NOMO-1 (cell line): ENCODE results near the gene LILRA6.
"Not testable (repeated sequence)": the region's sequence is repeated elsewhere in the genome, so short reads cannot be mapped to it uniquely, and the experiment has no call there.

Experiments
- DNase-seq, 2 experiments: peaks; one replicate each; lab custom pipeline; 2025; ENCODE audit not compliant: unreplicated experiment in 2 of 2; lab: John Stamatoyannopoulos, UW

LILRA6 gene

DNA sequence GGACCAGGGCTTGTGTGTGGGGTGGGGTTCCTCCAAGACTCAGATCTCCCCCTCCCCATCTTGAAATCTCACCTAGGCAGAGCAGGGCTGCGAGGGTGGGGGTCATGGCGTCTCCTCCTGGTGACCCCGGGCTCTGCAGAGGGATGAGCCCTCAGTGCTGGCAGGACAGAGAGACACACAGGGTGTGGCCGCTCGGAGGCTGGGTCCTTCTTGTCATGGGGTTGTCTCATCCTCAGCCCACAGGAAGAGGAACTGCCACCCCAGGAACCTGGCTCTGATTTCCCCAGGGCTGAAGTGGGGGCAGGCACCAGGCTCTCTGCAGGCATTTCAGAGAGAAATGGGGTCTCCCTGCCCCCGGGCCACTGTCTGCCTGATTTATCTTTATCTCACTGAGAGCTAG is at the start of gene LILRA6:
TSS of gene LILRA6 (minus strand) at position 145 of the 400 bp plus-strand sequence.
- peak; percentile 20 to 61 for DNase-seq

DNA sequence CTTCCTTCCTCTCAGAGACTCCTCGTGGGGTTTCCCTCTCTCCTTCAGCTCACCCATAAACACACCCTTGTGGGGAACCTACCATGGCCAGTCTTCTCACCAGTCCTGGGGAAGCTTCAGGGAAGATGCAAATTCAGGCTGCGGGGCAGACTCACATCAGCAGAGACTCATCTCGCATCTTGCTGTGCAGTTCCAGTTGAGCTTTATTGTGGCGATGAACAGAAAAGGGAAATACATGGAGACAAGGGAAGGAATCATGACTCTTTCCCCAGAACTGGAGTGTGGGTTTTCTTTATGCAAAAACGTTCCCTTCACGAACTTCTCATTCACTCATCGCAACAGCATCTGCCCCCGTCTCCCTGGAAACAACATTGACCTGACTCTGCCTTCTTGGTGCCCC is 46.6 kb upstream of the LILRA6 start:
- not testable (repeated sequence) for DNase-seq

DNA sequence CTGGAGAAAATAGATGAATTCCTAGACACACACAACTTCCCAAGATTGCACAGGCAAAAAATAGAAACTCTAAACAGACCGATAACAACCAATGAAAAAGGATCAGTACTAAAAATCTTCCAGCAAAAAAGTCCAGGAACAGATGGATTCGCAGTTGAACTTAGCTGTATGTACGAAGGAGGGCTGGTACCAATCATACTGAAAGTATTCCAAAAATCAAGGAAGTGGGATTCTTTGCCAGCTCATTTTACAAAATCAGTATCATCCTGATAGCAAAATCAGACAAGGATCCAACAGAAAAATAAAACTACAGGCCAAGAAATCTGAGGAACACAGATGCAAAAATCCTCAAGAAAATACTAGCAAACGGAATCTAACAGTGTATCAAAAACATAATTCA is 44.9 kb upstream of the LILRA6 start:
- no peak for DNase-seq

DNA sequence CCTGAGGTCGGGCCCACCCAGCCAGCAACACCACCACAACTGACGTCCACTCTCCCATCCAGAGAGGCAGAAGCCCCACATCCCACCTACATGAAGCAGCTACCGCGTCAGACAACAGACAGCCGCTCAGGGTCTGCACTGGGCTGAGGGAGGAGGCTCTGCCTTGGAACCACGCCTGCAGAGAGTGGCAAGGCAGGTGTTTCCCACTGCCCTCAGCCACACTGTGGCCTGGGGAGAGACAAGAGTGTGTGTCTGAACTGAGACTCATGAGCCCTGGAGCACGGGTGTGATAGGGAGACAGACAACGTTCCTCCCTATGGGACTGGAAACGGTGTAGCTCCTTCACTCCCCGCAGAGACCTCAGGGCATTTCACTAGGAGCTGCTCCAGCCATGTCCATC is 43.7 kb upstream of the LILRA6 start:
- not testable (repeated sequence) for DNase-seq

GRCh38 chr19:54285427-54286056 is 43.0 kb upstream of the LILRA6 start:
- DNase-seq = not testable (repeated sequence)

- peak in 1 of 2 experiments; percentile 24 for DNase-seq
Measured at GRCh38 chr19:54282686-54283470, 40.3 kb upstream of the LILRA6 start.

GRCh38 chr19:54281729-54282075 is 39.1 kb upstream of the LILRA6 start:
- not testable (repeated sequence) for DNase-seq

DNA sequence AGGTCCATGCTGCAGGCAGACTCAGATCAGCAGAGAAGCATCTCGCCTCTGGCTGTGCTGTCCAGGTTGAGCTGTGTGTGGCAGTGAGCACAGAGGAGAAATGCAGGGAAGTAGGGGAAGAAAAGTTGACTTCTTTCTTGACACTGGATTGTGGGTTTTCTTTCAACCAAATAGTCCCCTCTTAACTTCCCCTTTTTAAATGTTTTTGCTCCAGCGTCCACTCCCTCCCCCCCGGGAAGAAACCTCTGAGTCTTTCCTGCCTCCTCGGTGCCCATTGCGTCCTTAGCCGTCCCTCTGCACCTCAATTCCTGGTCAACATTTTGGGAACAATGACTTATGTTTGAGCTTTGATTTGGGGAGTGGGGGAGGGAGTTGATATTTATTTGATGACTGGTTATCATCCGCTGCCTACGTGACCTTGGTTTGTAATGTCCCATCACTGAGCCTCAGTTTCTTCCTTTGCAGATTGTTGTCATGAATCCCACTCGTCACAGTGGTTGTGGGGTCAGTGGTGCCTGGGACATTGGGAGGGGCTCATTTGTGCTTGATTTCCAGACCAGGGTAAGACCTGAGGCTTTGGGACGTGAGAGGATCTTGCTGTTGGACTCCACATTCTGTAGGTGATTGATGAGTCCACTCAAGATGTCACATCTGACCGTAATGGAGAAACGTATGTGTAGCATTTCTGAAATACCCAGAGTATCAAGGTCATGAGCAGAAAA is 38.6 kb upstream of the LILRA6 start, which contains the start of gene LILRB2:
TSS of gene LILRB2 (minus strand) at position 104 of the 722 bp plus-strand sequence. CDS start 614 bp downstream, outside the sequence.
- peak; percentile 53 to 74 for DNase-seq

GRCh38 chr19:54280441-54280840 is 37.9 kb upstream of the LILRA6 start:
- DNase-seq = peak; percentile 56 to 61

- DNase-seq = not testable (repeated sequence)
Measured at GRCh38 chr19:54280025-54280424, 37.4 kb upstream of the LILRA6 start.

- DNase-seq = no peak
Measured at GRCh38 chr19:54279406-54279962, 36.9 kb upstream of the LILRA6 start.

DNA sequence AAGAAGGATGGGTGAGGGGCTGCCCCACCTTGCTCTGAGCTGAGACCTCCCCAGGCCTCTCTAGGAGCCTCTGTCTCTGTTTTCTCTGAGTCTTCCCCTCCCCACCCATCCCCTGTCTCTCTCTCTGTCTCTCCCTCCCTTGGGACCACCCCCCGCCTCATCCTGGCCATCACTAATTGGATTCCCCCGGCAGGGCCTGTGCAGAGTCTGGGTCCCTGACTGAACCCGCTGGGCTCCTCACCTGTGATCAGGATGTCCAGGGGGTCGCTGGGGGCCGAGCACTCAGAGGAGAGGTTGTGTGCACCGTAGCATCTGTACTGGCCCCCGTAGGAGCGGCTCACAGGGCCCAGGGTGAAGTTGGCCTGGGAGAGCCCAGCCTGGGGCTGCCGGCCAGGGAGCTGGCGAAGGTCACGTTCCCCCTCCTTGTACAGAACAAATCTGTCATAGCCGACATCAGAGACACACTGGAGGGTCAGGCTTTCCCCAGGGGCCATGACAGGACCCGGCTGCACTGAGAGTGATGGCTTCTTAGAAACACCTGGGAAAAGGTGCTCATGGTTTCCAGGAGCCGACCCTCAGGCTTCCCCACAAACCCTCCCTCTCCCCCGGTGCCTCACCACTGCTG is 36.1 kb upstream of the LILRA6 start:
- DNase-seq = not testable (repeated sequence)

DNA sequence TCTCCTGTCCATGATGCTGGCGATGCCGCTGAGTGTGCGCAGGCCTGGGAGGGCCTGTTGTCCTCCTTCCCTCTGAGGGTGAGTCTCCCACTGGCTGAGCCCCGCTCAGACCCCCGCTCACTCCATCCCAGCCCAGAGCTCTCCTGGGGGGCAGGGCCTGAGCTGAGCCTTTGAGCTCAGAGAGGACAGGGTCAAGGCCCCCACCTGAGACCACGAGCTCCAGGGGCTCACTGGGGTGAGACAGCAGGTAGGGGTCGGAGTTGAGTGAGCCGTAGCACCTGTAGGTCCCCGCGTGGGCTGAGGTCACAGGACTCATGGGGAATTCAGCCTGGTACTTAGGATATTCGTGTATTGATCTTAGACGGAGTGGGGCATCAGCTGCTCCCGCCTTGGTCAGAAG is 35.5 kb upstream of the LILRA6 start:
- DNase-seq = not testable (repeated sequence)

- DNase-seq = not testable (repeated sequence)
Measured at GRCh38 chr19:54277111-54277615, 34.6 kb upstream of the LILRA6 start.

- no peak for DNase-seq
Measured at GRCh38 chr19:54275951-54276350, 33.4 kb upstream of the LILRA6 start.

GRCh38 chr19:54274516-54274915 is 31.9 kb upstream of the LILRA6 start:
- not testable (repeated sequence) for DNase-seq

DNA sequence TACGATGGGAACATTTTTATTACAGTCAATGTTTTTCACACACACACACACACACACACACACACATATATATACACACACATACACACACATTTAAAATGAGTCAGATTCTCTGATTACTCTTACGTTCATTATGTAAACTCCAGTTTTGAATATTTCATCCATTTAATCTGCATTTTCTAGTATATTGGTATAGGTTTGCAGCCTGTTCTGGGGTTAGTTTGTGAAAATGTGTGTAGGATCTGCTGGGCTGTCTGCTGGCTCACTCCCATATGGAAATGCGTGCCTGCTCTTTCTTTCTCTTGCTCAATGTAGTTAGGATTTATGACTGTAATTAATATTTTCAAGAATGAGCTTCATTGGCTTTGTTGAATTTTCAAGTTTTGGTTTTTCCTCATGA is 31.2 kb upstream of the LILRA6 start:
- DNase-seq = no peak

DNA sequence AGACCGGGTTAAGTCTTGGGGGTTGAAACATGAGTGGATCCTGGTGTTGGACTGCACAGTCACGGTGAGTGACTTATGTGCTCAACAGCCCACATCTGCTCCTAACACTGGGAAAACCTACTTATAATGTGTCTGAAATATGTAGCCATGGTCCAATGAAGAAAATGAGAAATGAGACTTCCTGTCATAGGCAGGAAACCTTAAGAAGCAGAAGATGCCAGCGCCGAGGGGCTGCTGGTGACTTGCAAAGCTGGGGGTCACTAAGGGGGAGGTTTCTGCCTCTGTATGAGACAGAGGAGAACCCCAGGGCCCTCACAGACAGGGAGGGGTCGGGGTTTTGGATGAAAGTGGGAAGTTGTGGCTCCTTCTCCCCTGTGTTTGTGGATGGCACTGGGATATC is 29.6 kb upstream of the LILRA6 start:
- DNase-seq = not testable (repeated sequence)

GRCh38 chr19:54271587-54271986 is 29.0 kb upstream of the LILRA6 start:
- not testable (repeated sequence) for DNase-seq

GRCh38 chr19:54271106-54271505 is 28.5 kb upstream of the LILRA6 start:
- DNase-seq = peak; percentile 30 to 69
